IPS-20b (cell line): Measurements from ENCODE around the gene TNS1.
"Not testable (repeated sequence)": the region's sequence is repeated elsewhere in the genome, so short reads cannot be mapped to it uniquely, and the experiment has no call there.

Source experiments
- H3K27ac ChIP-seq: one replicate; pipeline ENCODE4 v1.5.1; 2013; ENCODE audit warnings: low read length
- H3K27me3 ChIP-seq: 2 replicates; pipeline ENCODE4 v1.6.1; 2013; ENCODE audit warnings: mild to moderate bottlenecking, low read length, inconsistent platforms; ENCODE audit not compliant: insufficient read depth
- H3K36me3 ChIP-seq: 2 replicates; pipeline ENCODE4 v1.6.1; 2013; ENCODE audit warnings: low read depth, mild to moderate bottlenecking, inconsistent platforms, low read length, moderate library complexity; ENCODE audit not compliant: insufficient read depth
- H3K4me1 ChIP-seq: 2 replicates; pipeline ENCODE4 v1.6.1; 2013; ENCODE audit warnings: mild to moderate bottlenecking, control low read depth, inconsistent platforms, low read length, moderate library complexity; ENCODE audit not compliant: insufficient read depth
- H3K4me3 ChIP-seq: 2 replicates; pipeline ENCODE4 v1.5.1; 2013; ENCODE audit warnings: mild to moderate bottlenecking, low read length, inconsistent platforms
- H3K9ac ChIP-seq: 2 replicates; pipeline ENCODE4 v1.6.1; 2013; ENCODE audit warnings: low read depth, mild to moderate bottlenecking, inconsistent platforms, low read length, moderate library complexity
- H3K9me3 ChIP-seq: 2 replicates; pipeline ENCODE4 v1.6.1; 2013; ENCODE audit warnings: mild to moderate bottlenecking, low read depth, low read length, inconsistent platforms; ENCODE audit not compliant: insufficient read depth

TNS1 gene

GRCh38 chr2:218021536-218022071 lies 18.8 kb upstream of the TNS1 start:
- H3K27ac ChIP-seq, result no peak overlapping the region
- no peaks in the 10 kb centered on the region; the same call in 1 of the 2 replicates for H3K27me3 ChIP-seq
- H3K36me3 ChIP-seq, result no peaks in the 10 kb centered on the region
- no peak overlapping the region for H3K4me3 ChIP-seq
- peaks cover 2% of the 10 kb centered on the region; the same call in 1 of the 2 replicates for H3K4me1 ChIP-seq
- no peaks in the 10 kb centered on the region for H3K9me3 ChIP-seq
- H3K9ac ChIP-seq, result no peak overlapping the region

DNA sequence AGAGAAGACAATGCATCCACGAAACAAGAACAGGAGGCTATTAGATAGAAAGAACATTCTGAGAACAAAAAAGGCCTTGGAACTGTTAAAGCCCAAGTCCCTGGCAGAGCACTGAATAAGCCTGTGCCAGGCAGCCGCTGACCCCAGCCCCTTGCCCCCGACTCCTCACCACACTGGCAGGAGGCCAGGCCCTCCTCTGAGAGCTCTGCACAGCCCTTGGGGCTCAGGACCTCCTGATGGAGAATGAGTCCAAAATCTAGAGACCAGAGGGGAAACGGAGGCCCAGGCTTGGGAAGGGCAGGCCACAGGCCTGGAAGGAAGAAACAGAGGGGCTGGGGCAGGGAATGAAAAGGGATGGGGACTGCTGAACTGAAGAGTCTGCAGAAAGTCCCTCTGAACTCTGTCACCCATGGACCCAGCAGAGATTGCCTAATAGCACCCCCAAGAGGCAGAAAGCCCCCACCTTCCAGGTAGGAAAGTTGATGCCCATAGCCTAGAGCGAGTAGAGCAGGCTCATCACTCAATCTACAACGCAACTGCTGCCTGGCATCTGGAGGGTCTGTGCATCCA lies 18.3 kb upstream of the TNS1 start:
- H3K9ac ChIP-seq, result no peak overlapping the region
- H3K9me3 ChIP-seq, result no peaks in the 10 kb centered on the region
- peaks cover 2% of the 10 kb centered on the region; the same call in 1 of the 2 replicates for H3K4me1 ChIP-seq
- H3K27ac ChIP-seq, result no peak overlapping the region
- no peaks in the 10 kb centered on the region for H3K36me3 ChIP-seq
- H3K4me3 ChIP-seq, result no peak overlapping the region
- no peaks in the 10 kb centered on the region; the same call in 1 of the 2 replicates for H3K27me3 ChIP-seq

DNA sequence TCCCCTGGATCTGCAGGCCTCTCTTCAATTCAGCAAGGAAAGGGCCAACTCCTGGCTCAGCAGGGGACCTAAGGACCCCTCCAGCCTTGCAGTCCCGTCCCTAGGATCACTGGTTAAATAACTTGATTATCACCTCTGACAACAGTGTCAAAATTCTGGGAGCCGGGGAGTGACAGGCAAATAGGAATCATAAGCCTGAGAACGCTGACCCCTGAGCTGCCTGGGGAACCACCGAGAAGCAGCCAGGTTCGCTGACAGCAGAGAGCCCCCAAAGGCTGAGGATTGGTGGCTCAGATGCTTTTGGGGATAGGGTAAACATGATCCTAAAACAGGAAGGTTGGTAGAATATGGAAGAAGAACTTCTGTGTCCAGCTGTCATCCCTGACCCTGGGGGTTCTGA lies 17.5 kb upstream of the TNS1 start:
- peaks cover 2% of the 10 kb centered on the region; the same call in 1 of the 2 replicates for H3K4me1 ChIP-seq
- no peak overlapping the region for H3K27ac ChIP-seq
- H3K9ac ChIP-seq, result no peak overlapping the region
- no peaks in the 10 kb centered on the region for H3K9me3 ChIP-seq
- no peaks in the 10 kb centered on the region for H3K36me3 ChIP-seq
- H3K4me3 ChIP-seq, result no peak overlapping the region
- H3K27me3 ChIP-seq, result no peaks in the 10 kb centered on the region; the same call in 1 of the 2 replicates

GRCh38 chr2:218019411-218020060 lies 16.7 kb upstream of the TNS1 start:
- Histone ChIP-seq H3K27ac (no peak overlapping the region), H3K9me3 (no peaks in the 10 kb centered on the region), H3K27me3 (no peaks in the 10 kb centered on the region; the same call in 1 of the 2 replicates), H3K4me3 (no peak overlapping the region), H3K36me3 (no peaks in the 10 kb centered on the region), H3K9ac (no peak overlapping the region), H3K4me1 (peaks cover 2% of the 10 kb centered on the region; the same call in 1 of the 2 replicates)

DNA sequence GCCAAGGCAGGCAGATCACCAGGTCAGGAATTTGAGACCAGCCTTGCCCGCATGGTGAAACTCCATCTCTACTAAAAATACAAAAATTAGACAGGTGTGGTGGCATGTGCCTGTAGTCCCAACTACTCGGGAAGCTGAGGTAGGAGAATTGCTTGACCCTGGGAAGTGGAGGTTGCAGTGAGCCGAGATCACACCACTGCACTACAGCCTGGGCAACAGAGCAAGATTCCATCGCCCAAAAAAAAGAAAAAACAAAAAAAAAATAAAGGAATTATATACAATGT lies 16.0 kb upstream of the TNS1 start:
- not testable (repeated sequence) for H3K4me1 ChIP-seq, H3K9ac ChIP-seq, H3K27me3 ChIP-seq, H3K9me3 ChIP-seq, H3K27ac ChIP-seq, H3K4me3 ChIP-seq, H3K36me3 ChIP-seq

DNA sequence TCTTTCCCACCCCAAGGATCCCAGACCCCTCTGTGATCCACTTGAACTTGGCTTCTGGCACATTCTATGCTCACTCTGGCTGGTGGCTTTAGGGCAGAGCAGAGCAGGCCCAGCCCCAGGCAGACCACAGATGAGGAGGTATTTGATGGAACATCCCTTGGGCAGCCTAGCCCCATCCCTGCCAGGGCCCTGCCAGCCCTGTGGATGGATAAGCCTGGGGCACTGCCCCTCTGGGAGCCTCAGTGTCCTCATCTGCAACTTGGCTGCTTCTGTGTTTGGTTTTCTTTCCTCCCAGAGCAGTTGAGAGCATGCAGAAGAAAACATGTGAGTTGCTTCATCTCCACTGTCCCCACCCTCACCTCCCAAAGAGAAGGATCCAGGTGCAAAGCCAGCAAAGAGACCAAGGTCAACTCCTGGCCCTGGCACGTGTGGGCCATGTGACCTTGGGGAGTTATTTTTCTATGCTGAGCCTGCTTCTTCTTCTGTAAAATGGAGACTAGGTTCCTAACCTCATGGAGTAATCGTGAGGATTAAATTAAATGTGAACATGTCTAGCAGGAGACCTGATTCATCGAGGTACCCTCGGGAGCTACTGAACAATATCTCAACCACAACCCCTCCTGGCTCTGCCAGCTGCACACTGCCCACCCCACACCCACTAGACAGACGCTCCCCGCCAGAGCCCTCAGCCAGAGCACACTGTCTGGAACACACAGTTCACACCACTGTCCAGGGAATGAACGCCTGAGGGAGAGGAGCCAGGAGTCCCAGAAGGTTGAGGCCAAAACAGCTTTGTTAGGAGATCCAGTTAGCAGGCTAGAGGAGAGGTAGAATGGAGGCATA lies 14.6 kb upstream of the TNS1 start:
- Histone ChIP-seq H3K36me3 (no peaks in the 10 kb centered on the region), H3K4me1 (peaks cover 2% of the 10 kb centered on the region; the same call in 1 of the 2 replicates), H3K27me3 (peaks cover 5% of the 10 kb centered on the region; the same call in 1 of the 2 replicates), H3K27ac (no peak overlapping the region), H3K4me3 (no peak overlapping the region), H3K9ac (no peak overlapping the region), H3K9me3 (no peaks in the 10 kb centered on the region)

DNA sequence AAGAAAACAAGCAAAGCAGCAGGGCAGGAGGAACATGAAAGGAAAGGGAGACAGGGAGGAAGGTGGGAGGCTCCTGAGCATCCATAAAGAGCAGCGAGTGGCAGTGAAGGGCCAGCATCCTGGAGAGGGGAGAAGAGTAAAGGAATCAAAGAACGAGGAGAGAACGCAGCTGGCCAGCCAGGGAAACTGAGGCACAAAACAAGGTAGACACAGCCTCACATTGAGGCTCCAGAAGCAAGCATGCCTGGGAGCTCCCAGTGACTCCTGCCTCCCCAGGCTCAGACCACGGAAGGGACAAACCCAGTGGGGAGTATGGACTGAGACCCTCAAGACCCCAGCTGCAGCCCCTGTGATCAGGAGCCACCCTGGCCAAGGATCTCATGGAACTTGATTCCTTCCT lies 14.0 kb upstream of the TNS1 start:
- no peak overlapping the region for H3K9ac ChIP-seq
- no peak overlapping the region for H3K4me3 ChIP-seq
- H3K27ac ChIP-seq, result no peak overlapping the region
- H3K36me3 ChIP-seq, result no peaks in the 10 kb centered on the region
- peaks cover 11% of the 10 kb centered on the region for H3K27me3 ChIP-seq
- peaks cover 2% of the 10 kb centered on the region; the same call in 1 of the 2 replicates for H3K4me1 ChIP-seq
- no peaks in the 10 kb centered on the region for H3K9me3 ChIP-seq

DNA sequence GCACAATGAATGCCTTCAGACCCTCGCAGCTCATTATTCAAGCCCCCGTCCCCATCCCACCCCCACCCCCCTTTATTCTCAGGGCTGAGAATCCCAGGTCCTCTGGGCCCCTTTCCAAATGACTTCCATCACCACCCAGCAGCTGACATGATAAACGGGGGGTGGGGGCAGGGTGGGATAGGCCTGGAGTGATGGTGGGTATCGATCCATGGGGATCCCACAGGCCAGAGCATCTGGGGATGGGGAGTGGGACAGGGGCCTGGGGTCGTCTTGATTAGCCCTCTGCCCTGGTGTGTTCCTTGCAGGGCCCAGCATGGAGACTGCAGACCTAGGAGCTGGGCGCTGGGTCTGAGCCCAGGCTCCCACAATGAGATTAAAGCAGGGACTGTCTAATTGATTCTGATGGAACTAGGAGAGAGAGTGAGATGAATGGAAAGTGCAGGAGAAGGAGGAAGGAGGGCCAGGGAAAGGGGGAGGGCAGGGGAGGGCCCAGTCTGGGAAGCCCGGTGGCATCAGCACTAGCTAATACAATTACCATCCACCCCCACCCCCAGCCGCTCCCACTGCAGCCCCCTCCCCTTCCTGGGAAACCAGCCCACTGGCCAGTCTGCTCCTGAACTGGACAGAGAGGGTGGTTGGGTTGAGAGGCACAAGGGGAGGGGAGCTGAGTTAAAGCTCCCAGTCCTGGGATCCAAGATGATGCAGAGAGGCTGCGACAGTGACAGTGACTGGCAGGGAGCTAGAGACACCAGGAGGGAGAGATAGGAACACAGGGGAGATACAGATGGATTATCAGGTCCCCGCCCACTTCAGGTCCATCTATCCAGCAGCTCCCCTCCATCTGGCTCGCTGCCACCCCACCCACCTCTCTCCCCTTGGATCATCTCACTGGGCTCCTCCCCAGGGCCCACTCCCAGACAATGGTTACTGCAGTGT lies 13.1 kb upstream of the TNS1 start:
- Histone ChIP-seq H3K9me3 (no peaks in the 10 kb centered on the region), H3K4me3 (no peak overlapping the region), H3K9ac (no peak overlapping the region), H3K4me1 (peaks cover 6% of the 10 kb centered on the region; the same call in 1 of the 2 replicates), H3K27ac (no peak overlapping the region), H3K27me3 (peaks cover 20% of the 10 kb centered on the region), H3K36me3 (no peaks in the 10 kb centered on the region)

DNA sequence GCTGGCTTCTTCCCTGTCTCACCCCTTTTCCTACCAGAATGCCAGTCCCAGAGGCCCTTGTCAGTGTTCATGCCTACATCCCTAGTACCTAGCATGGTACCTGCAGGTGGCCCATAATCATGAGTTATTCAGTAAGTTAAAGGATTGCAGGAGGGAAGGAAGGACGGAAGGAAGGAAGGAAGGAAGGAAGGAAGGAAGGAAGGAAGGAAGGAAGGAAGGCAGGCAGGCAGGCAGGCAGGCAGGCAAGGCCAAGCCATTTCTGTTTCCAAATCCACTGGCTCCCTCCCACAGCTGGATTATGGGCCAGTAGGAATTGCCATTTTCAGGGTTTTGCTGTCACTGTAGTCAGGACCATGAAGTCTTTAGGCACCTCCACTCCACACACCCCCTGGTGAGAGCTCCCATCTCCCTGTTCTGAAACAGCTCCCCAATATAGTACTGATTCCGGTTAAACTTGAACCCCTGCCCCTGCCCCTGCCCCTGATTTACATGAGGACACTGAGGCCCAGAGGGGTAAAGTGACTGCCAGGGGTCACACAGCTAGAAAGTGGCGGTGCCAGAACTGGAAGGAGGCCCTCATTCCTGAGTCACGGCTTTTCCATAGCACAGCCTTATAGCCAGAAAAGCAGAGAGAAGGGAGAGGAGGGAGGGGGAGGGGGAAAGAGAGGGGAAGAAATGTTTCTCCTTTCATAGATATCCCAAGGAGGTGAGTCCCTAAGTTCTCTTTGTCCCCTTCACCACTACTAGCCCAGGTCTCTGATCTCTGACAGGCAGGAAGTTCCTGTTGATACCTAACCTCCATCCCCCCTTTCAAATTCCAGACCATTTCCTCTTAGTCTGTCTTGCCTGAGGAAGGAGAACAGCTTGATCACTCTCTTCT lies 12.2 kb upstream of the TNS1 start:
- Histone ChIP-seq H3K27me3 (peaks cover 29% of the 10 kb centered on the region), H3K36me3 (no peaks in the 10 kb centered on the region), H3K4me3 (no peak overlapping the region), H3K9me3 (no peaks in the 10 kb centered on the region), H3K9ac (no peak overlapping the region), H3K4me1 (peaks cover 8% of the 10 kb centered on the region; the same call in 1 of the 2 replicates), H3K27ac (no peak overlapping the region)

- H3K9me3 ChIP-seq, result no peaks in the 10 kb centered on the region
- no peak overlapping the region for H3K9ac ChIP-seq
- H3K4me3 ChIP-seq, result no peak overlapping the region
- H3K27me3 ChIP-seq, result peaks cover 46% of the 10 kb centered on the region
- peaks cover 10% of the 10 kb centered on the region; the same call in 1 of the 2 replicates for H3K4me1 ChIP-seq
- H3K27ac ChIP-seq, result no peak overlapping the region
- H3K36me3 ChIP-seq, result no peaks in the 10 kb centered on the region
Measured at GRCh38 chr2:218013289-218013688, 10.5 kb upstream of the TNS1 start.
